ENCODE results near the gene CCDC148.

DNA sequence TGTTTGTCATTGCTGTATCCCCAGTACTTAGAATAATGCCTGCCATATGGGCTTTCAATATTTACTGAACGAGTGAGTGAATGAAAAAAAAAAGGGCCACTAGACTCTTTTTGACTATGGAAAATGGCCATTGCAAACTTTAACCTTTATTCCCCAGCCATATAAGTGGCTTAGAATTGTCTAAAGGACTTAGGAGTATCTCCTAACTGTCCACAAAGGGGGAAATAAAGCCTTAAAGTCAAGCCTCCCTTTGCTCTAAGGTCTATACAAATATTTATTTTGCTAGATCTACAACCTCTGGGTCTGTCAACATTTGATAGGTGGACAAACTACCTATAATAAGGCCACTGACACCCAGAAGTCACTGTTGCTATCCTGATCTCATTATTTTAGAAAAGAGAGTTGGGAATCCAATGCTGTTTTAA is 329.2 kb downstream of the CCDC148 start:
- TF ChIP-seq POLR2A (IDR thresholded peaks at IDR 0.05) = no peak
- TF ChIP-seq CTCF (IDR thresholded peaks at IDR 0.05) = no peak

Data from testis (tissue), 2 donors.